Glomerular endothelial cell (primary cell): ENCODE data around the gene EZR. TPM values are rescaled to one million over a fixed set of nuclear protein-coding genes. Genes with fewer than 3 reads are reported as not detected.

Experiments
- DNase-seq: peaks from one replicate; pipeline ENCODE4 v3.0.0-alpha.2; 2011; ENCODE audit warnings: low read depth, low spot score; ENCODE audit errors: extremely low read depth
- total RNA-seq: library from RNA; depleted of rRNA; stranded (reverse); fragments of >200 nt; gene quantifications from 2 replicates; pipeline ENCODE4 v1.2.3, GENCODE V29; 2015

The EZR gene
- total RNA-seq, 1 donor from 2014 or later = 114 TPM

GRCh38 chr6:158819977-158820622 is 932 bp upstream of the EZR start:
- no peak for DNase-seq

- no peak for DNase-seq
Observed at GRCh38 chr6:158818581-158819212, 471 bp downstream of the EZR start.

GRCh38 chr6:158817728-158818580 is 1.2 kb downstream of the EZR start:
- no peak for DNase-seq

GRCh38 chr6:158816803-158817727 is 2.1 kb downstream of the EZR start:
- no peak for DNase-seq

GRCh38 chr6:158816329-158816728 is 2.8 kb downstream of the EZR start:
- DNase-seq = no peak

GRCh38 chr6:158815907-158816306 is 3.3 kb downstream of the EZR start:
- no peak for DNase-seq

GRCh38 chr6:158815379-158815724 is 3.8 kb downstream of the EZR start:
- no peak for DNase-seq

- no peak for DNase-seq
Observed at GRCh38 chr6:158813032-158813431, 6.1 kb downstream of the EZR start.

GRCh38 chr6:158812611-158813010 is 6.6 kb downstream of the EZR start:
- DNase-seq = no peak

GRCh38 chr6:158810155-158811095 is 8.7 kb downstream of the EZR start:
- DNase-seq = no peak

- no peak for DNase-seq
Observed at GRCh38 chr6:158808941-158809678, 10.1 kb downstream of the EZR start.

- no peak for DNase-seq
Observed at GRCh38 chr6:158808442-158808833, 10.7 kb downstream of the EZR start.

- no peak for DNase-seq
Observed at GRCh38 chr6:158807515-158808441, 11.4 kb downstream of the EZR start.

GRCh38 chr6:158805698-158806377 is 13.3 kb downstream of the EZR start:
- DNase-seq = no peak

GRCh38 chr6:158804207-158804606 is 15.0 kb downstream of the EZR start:
- no peak for DNase-seq

- no peak for DNase-seq
Observed at GRCh38 chr6:158803733-158804143, 15.4 kb downstream of the EZR start.

GRCh38 chr6:158801655-158802294 is 17.4 kb downstream of the EZR start:
- no peak for DNase-seq
